Keratinocyte (primary cell): ENCODE measurements around the gene GRAP. TPM values are rescaled to one million over a fixed set of nuclear protein-coding genes. Genes with fewer than 3 reads are reported as not detected.
"Not testable (repeated sequence)": the region's sequence is repeated elsewhere in the genome, so short reads cannot be mapped to it uniquely, and the experiment has no call there.

Source experiments
- DNase-seq: peaks from one replicate; pipeline ENCODE4 v3.0.0-alpha.2; 2011; ENCODE audit warnings: low read depth, missing footprints, low spot score
- FAIRE-seq: peaks from 2 replicates; lab custom pipeline; 2011; peaks lifted over from hg19 to GRCh38; lab: Jason Lieb, UNC
- H2AFZ ChIP-seq: 2 replicates; pipeline ENCODE4 v1.6.0; 2012; ENCODE audit warnings: low read length, control low read depth, inconsistent platforms; ENCODE audit not compliant: control insufficient read depth
- H3K27ac ChIP-seq: 2 replicates; pipeline ENCODE4 v1.5.1; 2011; ENCODE audit warnings: low read length; ENCODE audit not compliant: control insufficient read depth, insufficient read depth
- H3K27me3 ChIP-seq: 3 replicates; pipeline ENCODE4 v1.6.0; 2011; ENCODE audit warnings: low read length; ENCODE audit not compliant: control insufficient read depth, insufficient read depth; ENCODE audit errors: extremely low read depth
- H3K36me3 ChIP-seq, 2 experiments: 2 replicates in 1 of 2; 3 replicates in 1 of 2; pipeline ENCODE4 v1.5.1; 2011; ENCODE audit warnings: low read length in 2 of 2, mild to moderate bottlenecking in 1 of 2; ENCODE audit not compliant: control insufficient read depth in 2 of 2, insufficient read depth in 2 of 2; ENCODE audit errors: extremely low read depth in 1 of 2
- H3K4me1 ChIP-seq: 3 replicates; pipeline ENCODE4 v1.5.1; 2011; ENCODE audit warnings: low read length; ENCODE audit not compliant: control insufficient read depth, insufficient read depth; ENCODE audit errors: extremely low read depth
- H3K4me2 ChIP-seq: 3 replicates; pipeline ENCODE4 v1.6.0; 2011; ENCODE audit warnings: low read depth, low read length; ENCODE audit not compliant: control insufficient read depth, insufficient read depth; ENCODE audit errors: extremely low read depth
- H3K4me3 ChIP-seq, 3 experiments: fragments of 200-600 bp in 1 of 3; sonication (generic) in 1 of 3; 2 replicates in 2 of 3; 3 replicates in 1 of 3; pipeline ENCODE4 v1.5.1; 2011 to 2016; ENCODE audit warnings: low read length in 3 of 3, mild to moderate bottlenecking in 3 of 3, control low read depth in 2 of 3, inconsistent platforms in 1 of 3, low read depth in 1 of 3, mixed read lengths in 1 of 3, mixed run types in 1 of 3, moderate library complexity in 1 of 3; ENCODE audit not compliant: control insufficient read depth in 2 of 3, insufficient read depth in 2 of 3; ENCODE audit errors: extremely low read depth in 1 of 3
- H3K79me2 ChIP-seq: 2 replicates; pipeline ENCODE4 v1.6.0; 2012; ENCODE audit warnings: low read length; ENCODE audit not compliant: control insufficient read depth, insufficient read depth
- H3K9ac ChIP-seq: 3 replicates; pipeline ENCODE4 v1.6.0; 2011; ENCODE audit warnings: low read length; ENCODE audit not compliant: control insufficient read depth, insufficient read depth; ENCODE audit errors: extremely low read depth
- H3K9me1 ChIP-seq: 3 replicates; pipeline ENCODE4 v1.6.0; 2011; ENCODE audit warnings: low read length; ENCODE audit not compliant: control insufficient read depth, insufficient read depth; ENCODE audit errors: extremely low read depth
- H3K9me3 ChIP-seq: 2 replicates; pipeline ENCODE4 v1.5.1; 2012; ENCODE audit warnings: low read depth, low read length; ENCODE audit not compliant: control insufficient read depth
- H4K20me1 ChIP-seq: 3 replicates; pipeline ENCODE4 v1.6.0; 2011; ENCODE audit warnings: low read length; ENCODE audit not compliant: control insufficient read depth, insufficient read depth; ENCODE audit errors: extremely low read depth
- EZH2 ChIP-seq: IDR thresholded peaks from one replicate; pipeline ENCODE4 v1.6.1; 2012; ENCODE audit warnings: inconsistent platforms, mild to moderate bottlenecking, low read length, moderate library complexity
- dilution Hi-C: fragments of 300-500 bp; cut with MboI; formaldehyde crosslinking; loops from one replicate; pipeline ENCODE4 v1.7.0; 2020; ENCODE audit warnings: low sequenced_read_pairs; ENCODE audit not compliant: extremely low pct_ligation_motif_present
- polyA plus RNA-seq, 5 experiments: library from polyadenylated mRNA; depleted of rRNA in 3 of 5; stranded (reverse) in 3 of 5; stranded (forward) in 1 of 5; unstranded in 1 of 5; fragments of >200 nt; gene quantifications; 1 replicate in 1 of 5; 2 replicates in 3 of 5; 3 replicates in 1 of 5; pipeline versions ENCODE4 v1.2.1 to v1.2.3, GENCODE V29; 2011 to 2012; ENCODE audit warnings: missing spikeins in 2 of 5, low read depth in 1 of 5, low replicate concordance in 1 of 5
- TF ChIP-seq, protein P1 (sequence below), 3 experiments: IDR thresholded peaks in 1 of 3; conservative IDR thresholded peaks in 1 of 3; optimal IDR thresholded peaks in 1 of 3; 2 replicates in 2 of 3; 3 replicates in 1 of 3; pipeline versions ENCODE3 to v1.5.1; 2011; ENCODE audit warnings: low read length in 3 of 3, mild to moderate bottlenecking in 3 of 3, moderate library complexity in 2 of 3, control low read depth in 1 of 3, inconsistent platforms in 1 of 3; ENCODE audit not compliant: insufficient read depth in 2 of 3; ENCODE audit errors: extremely low read depth in 1 of 3

The GRAP gene
- polyA plus RNA-seq, 1 donor (not counting 4 experiments of a cell fraction or from before 2014, with no cell fraction given) = 0.03 TPM

GRCh38 chr17:19022128-19022527 lies 24.6 kb downstream of the GRAP start:
- no peak for TF ChIP-seq EZH2
- TF ChIP-seq, protein P1, sequence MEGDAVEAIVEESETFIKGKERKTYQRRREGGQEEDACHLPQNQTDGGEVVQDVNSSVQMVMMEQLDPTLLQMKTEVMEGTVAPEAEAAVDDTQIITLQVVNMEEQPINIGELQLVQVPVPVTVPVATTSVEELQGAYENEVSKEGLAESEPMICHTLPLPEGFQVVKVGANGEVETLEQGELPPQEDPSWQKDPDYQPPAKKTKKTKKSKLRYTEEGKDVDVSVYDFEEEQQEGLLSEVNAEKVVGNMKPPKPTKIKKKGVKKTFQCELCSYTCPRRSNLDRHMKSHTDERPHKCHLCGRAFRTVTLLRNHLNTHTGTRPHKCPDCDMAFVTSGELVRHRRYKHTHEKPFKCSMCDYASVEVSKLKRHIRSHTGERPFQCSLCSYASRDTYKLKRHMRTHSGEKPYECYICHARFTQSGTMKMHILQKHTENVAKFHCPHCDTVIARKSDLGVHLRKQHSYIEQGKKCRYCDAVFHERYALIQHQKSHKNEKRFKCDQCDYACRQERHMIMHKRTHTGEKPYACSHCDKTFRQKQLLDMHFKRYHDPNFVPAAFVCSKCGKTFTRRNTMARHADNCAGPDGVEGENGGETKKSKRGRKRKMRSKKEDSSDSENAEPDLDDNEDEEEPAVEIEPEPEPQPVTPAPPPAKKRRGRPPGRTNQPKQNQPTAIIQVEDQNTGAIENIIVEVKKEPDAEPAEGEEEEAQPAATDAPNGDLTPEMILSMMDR (optimal IDR thresholded peaks at IDR 0.05 in 1 of 3, IDR thresholded peaks at IDR 0.05 in 1 of 3, conservative IDR thresholded peaks at IDR 0.05 in 1 of 3; ENCODE audit: extremely low read depth in 1 of 3, insufficient read depth in 2 of 3, low read length in 3 of 3) = no peak
- Histone ChIP-seq H4K20me1 (no peaks in the 10 kb centered on the region), H3K4me2 (no peak overlapping the region), H3K36me3 (no peaks in the 10 kb centered on the region), H3K79me2 (no peaks in the 10 kb centered on the region), H2AFZ (no peak overlapping the region), H3K27ac (no peak overlapping the region), H3K9me1 (no peaks in the 10 kb centered on the region), H3K4me1 (peaks cover 5% of the 10 kb centered on the region), H3K27me3 (no peaks in the 10 kb centered on the region), H3K9me3 (no peaks in the 10 kb centered on the region), H3K4me3 (no peak overlapping the region), H3K9ac (no peak overlapping the region)
- DNase-seq (no peak), FAIRE-seq (no peak)
- dilution Hi-C loops = no loop called here

DNA sequence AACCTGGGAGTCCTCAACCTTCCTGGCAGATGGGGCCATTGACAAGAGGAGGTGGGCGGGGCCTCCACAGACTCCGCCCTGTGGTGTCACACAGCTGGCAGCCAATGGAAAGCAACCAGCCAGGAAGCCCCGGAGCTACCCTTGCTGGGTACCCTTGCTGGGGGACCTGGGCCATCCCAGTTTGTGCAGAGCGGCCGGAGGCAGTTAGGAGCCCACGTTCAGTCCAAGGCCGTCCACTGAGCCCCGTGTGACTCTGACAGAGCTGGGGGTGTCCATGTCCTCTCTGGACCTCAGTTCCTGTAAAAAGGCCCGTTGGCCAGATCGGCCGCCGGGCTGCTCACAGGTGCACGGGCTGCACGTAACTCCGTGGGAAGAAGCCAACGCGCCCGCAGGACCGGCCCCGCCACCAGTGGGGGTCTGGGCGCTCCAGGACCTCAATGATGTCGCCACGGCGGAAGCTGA lies 25.1 kb downstream of the GRAP start:
- Histone ChIP-seq H3K79me2 (no peaks in the 10 kb centered on the region), H3K36me3 (no peaks in the 10 kb centered on the region), H3K4me1 (peaks cover 9% of the 10 kb centered on the region), H3K27ac (no peak overlapping the region), H3K4me2 (no peak overlapping the region), H4K20me1 (no peaks in the 10 kb centered on the region), H3K9me1 (no peaks in the 10 kb centered on the region), H3K9me3 (no peaks in the 10 kb centered on the region), H3K4me3 (no peak overlapping the region), H2AFZ (no peak overlapping the region), H3K9ac (no peak overlapping the region), H3K27me3 (no peaks in the 10 kb centered on the region)
- FAIRE-seq = no peak
- dilution Hi-C loops = no loop called here
- no peak for TF ChIP-seq EZH2
- no peak for DNase-seq

GRCh38 chr17:19021011-19021621 lies 25.6 kb downstream of the GRAP start:
- FAIRE-seq, H4K20me1 ChIP-seq, H3K9me3 ChIP-seq, H2AFZ ChIP-seq, H3K9me1 ChIP-seq, H3K27ac ChIP-seq, H3K36me3 ChIP-seq, H3K9ac ChIP-seq, H3K79me2 ChIP-seq, DNase-seq, H3K4me2 ChIP-seq, dilution Hi-C loops, H3K4me3 ChIP-seq, H3K27me3 ChIP-seq: not testable (repeated sequence)
- peaks cover 14% of the 10 kb centered on the region for H3K4me1 ChIP-seq
